Stimulated activated CD4-positive, alpha-beta T cell treated with anti-CD3 and anti-CD28 coated beads, Interleukin-15, amount 100 ng/mL, for 24 hours (primary cell): ENCODE data around the gene AQP7.
"Not testable (repeated sequence)": the region's sequence is repeated elsewhere in the genome, so short reads cannot be mapped to it uniquely, and the experiment has no call there.

Experiments used
- DNase-seq: peaks from one replicate; pipeline ENCODE4 v3.0.0-alpha.2; 2020

Gene AQP7

DNA sequence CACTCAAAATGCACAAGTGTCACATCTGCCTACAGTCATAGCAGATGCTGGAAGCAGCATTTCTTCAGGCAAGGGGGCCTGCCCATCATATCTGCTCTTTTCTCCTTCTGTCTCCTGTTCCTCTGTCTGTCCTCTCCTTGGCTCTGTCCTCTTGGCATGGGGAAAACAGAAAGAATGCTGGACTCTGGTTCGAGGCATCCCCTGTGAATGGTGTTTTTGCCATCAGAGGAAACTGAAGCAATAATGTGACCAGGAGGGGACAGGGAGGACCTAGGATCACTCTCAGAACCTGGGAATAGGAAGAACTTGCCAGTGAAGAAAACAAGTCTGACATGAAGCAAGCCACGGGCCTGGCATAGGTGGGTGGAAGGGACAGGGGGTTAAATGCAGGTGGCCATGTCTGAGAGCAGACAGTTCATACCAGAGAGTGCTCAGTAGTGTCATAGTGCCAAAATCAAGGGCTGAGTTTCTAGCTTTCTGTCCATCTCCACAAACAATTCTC is 35.3 kb downstream of the AQP7 start:
- no peak for DNase-seq

- not testable (repeated sequence) for DNase-seq
Observed at GRCh38 chr9:33364814-33365213, 37.6 kb downstream of the AQP7 start.

DNA sequence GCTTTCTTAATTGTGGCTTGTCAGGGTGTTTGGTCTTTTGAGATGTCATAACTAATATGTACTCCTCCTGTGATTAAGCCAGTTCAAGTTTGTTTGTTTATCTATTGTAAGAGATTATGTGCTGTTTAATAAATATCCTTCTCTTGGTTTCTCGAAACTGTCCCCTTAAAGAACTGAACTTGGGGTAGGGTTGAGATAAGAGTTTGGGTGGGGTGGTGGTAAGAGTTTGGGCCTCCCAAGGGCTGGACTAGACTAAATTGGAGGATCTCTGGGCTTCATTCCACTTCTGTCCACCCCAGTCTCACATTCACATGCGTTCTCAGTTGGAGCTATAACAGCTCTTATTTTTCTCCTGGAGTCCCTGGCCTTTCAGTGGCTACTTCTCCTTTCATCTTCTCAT is 38.2 kb downstream of the AQP7 start:
- DNase-seq, result no peak

- not testable (repeated sequence) for DNase-seq
Observed at GRCh38 chr9:33358641-33359040, 43.7 kb downstream of the AQP7 start.

DNA sequence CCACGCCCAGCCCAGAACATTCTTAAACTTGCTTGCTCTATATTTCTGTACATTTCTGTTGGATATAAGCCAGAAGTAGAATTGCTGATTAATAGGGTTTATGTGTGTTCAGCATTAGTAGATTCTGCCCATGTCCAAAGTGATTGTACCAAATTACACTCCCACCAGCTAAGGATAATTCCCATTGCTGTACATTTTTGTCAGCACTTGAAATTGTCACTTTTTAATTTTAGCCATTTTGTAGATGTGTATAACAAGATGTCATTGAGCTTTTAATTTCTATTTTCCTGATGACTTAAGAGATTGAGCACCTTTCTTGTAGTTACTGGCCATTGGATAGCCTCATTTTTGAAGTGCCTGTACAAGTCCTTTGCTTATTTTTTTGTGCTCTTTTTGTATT is 46.4 kb downstream of the AQP7 start:
- no peak for DNase-seq

GRCh38 chr9:33354651-33355211 is 47.6 kb downstream of the AQP7 start:
- DNase-seq, result no peak

- DNase-seq, result no peak
Observed at GRCh38 chr9:33351547-33351946, 50.8 kb downstream of the AQP7 start.

DNA sequence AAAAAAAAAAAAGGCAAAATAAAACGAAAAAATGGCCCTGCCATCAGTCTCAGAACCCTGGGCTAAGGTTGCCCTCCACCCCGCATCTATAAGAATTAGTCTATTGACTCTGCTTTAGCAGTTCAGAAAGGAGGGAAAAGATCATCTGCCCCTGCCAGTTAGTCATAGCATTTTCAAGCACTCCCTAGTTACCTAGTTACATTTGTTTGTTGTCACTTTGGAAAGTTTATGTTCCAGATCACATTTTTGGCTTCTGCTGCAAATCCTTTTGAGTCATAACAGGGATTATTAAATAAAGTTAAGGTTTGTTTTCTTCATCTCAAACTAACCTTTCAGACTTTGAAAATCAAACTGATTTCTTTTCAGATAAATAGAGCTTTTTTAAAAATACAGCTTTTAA is 52.1 kb downstream of the AQP7 start:
- no peak for DNase-seq

DNA sequence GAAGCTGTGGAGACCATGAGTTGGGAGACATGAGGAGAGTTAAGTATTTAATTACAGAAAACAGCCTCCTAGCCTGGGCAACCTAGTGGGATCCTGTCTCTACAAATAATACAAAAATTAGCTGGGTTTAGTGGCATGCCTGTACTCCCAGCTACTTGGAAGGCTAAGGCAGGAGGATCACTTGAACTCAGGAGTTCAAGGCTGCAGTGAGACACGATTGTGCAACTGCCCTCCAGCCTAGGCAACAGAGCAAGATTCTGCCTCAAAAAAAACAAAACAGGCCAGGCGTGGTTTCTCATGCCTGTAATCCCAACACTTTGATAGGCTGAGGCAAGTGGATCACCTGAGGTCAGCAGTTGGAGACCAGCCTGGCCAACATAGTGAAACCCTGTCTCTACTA is 52.6 kb downstream of the AQP7 start:
- no peak for DNase-seq

- no peak for DNase-seq
Observed at GRCh38 chr9:33348998-33349397, 53.4 kb downstream of the AQP7 start.

- no peak for DNase-seq
Observed at GRCh38 chr9:33346564-33346963, 55.8 kb downstream of the AQP7 start.

DNA sequence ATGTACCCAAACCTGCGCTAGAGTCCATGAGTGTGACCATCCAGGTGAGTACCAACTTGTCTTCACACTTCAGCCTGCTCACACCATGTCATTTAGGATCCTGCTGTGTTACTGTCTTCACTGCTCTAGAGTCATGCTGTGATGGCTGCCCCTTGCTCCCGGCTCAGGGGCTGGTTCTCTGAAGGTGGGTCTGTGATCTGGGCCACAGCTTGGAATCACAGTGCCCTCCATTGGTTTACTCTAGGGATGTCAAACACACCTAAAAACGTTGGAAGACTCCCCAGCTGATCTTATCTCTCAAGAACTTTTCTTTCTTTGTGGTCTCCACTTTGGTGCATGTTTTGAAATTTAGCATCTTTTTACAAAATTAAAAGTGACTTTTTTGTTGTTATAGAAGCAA is 58.2 kb downstream of the AQP7 start:
- no peak for DNase-seq

GRCh38 chr9:33341182-33341581 is 61.2 kb downstream of the AQP7 start:
- DNase-seq, result no peak

DNA sequence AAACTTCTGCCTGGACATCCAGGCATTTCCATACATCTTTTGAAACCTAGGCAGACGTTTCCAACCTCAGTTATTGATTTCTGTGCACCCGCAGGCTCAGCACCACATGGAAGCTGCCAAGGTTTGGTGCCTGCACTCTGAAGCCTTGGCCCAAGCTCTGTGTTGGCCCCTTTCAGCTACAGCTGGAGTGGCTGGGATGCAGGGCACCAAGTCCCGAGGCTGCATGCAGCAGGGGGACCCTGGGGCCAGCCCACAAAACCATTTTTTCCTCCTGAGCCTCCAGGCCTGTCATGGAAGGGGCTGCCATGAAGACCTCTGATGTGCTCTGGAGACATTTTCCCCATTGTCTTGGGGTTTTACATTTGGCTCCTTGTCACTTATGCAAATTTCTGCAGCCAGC is 62.2 kb downstream of the AQP7 start:
- DNase-seq, result no peak
